ENCODE data around the gene RNF39.
A peak's percentile ranks its signal among the peaks of the same experiment; 100 is the strongest.

The RNF39 gene

DNA sequence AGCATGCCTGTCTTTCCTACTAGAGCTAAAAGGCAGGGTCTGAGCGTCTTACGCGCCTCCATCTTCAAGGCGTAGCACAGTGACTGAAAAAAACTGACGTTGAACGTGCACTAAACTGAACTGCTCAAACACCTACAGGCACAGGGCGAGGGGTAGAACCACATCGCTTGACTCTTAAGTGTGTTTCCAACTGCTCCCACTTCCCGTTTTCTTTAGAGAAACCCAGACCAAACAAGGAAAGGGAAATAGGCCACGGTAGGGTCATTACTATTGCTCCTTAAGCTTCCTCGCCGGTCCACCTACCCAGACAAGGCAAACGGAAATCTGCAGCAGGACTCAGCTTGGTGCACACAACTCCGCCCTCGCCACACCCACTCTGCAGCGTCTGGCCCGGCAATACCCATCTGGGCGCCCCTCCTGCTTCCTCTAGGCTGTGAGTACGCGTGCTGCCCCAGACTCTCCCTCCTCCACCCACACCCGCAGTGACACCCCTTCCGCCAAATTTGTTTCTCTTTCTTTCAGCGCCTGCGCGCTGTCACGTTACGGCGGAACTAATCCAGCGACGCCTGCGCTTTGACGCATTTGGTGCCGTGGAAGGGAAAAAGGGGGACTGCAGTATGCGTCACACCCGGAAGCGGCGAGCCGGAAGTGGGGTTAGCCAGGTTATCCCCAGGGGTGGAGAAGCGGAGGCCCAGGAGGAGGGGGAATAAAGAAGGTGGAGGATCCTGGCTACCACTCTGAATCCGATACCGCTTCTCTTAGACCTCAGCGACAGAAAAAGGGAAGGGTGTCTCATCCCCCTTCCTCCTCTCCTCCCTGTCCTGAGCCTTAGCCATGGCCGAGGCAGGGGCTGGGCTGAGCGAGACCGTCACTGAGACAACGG, 8.8 kb downstream of the RNF39 start, which contains the start of gene PPP1R11:
Gene PPP1R11, plus strand, starts transcription at position 622 of the 883 bp plus-strand sequence. Its CDS starts 213 bp downstream, at position 835.
- H2AFZ ChIP-seq (ENCODE audit: low read depth, low read length, severe bottlenecking) = peak within 1 kb of the TSS; percentile 85
- H3K36me3 ChIP-seq (ENCODE audit: low read length) = peaks cover 18% of the 10 kb centered on the region; the same call in 1 of the 2 replicates
- TF ChIP-seq EZH2phosphoT487 (conservative IDR thresholded peaks at IDR 0.05; ENCODE audit: low read length) = no peak
- TF ChIP-seq, protein P1, sequence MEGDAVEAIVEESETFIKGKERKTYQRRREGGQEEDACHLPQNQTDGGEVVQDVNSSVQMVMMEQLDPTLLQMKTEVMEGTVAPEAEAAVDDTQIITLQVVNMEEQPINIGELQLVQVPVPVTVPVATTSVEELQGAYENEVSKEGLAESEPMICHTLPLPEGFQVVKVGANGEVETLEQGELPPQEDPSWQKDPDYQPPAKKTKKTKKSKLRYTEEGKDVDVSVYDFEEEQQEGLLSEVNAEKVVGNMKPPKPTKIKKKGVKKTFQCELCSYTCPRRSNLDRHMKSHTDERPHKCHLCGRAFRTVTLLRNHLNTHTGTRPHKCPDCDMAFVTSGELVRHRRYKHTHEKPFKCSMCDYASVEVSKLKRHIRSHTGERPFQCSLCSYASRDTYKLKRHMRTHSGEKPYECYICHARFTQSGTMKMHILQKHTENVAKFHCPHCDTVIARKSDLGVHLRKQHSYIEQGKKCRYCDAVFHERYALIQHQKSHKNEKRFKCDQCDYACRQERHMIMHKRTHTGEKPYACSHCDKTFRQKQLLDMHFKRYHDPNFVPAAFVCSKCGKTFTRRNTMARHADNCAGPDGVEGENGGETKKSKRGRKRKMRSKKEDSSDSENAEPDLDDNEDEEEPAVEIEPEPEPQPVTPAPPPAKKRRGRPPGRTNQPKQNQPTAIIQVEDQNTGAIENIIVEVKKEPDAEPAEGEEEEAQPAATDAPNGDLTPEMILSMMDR (IDR thresholded peaks at IDR 0.05; ENCODE audit: insufficient read depth, low read length, poor library complexity, severe bottlenecking) = no peak

GRCh38 chr6:30066082-30066481, 9.5 kb downstream of the RNF39 start:
- peaks cover 29% of the 10 kb centered on the region for H3F3A ChIP-seq (ENCODE audit: insufficient read depth)
- H3K4me2 ChIP-seq (ENCODE audit: low read depth, low read length, poor library complexity, severe bottlenecking) = peak overlapping the region; percentile 87
- peaks cover 18% of the 10 kb centered on the region; the same call in 1 of the 2 replicates for H3K36me3 ChIP-seq (ENCODE audit: low read length)
- TF ChIP-seq, protein P1 (IDR thresholded peaks at IDR 0.05; ENCODE audit: insufficient read depth, low read length, poor library complexity, severe bottlenecking) = no peak
- TF ChIP-seq EZH2phosphoT487 (conservative IDR thresholded peaks at IDR 0.05; ENCODE audit: low read length) = no peak
- no peaks in the 10 kb centered on the region for H3K9me3 ChIP-seq (ENCODE audit: insufficient read depth, low read length)
- H3K27ac ChIP-seq (ENCODE audit: low read depth, low read length) = peak overlapping the region; percentile 77
- H3K27me3 ChIP-seq (ENCODE audit: low read length) = no peaks in the 10 kb centered on the region
- H3K79me2 ChIP-seq (ENCODE audit: insufficient read depth, low read length) = peaks cover 38% of the 10 kb centered on the region
- peak overlapping the region; percentile 64 for H3K9ac ChIP-seq (ENCODE audit: low read length)
- H3K4me3 ChIP-seq (ENCODE audit: insufficient read depth, low read length, poor library complexity, severe bottlenecking) = peak overlapping the region; percentile 51
- no peaks in the 10 kb centered on the region for H3K9me2 ChIP-seq (replicated peaks; ENCODE audit: insufficient read depth, low read length)
- peak overlapping the region; percentile 49 for H2AFZ ChIP-seq (ENCODE audit: low read depth, low read length, severe bottlenecking)
- H4K20me1 ChIP-seq (ENCODE audit: low read depth, low read length) = no peaks in the 10 kb centered on the region

More for the DNA sequence above, 8.8 kb downstream of the RNF39 start, which contains the start of gene PPP1R11:
- Histone ChIP-seq H3K9me2 (replicated peaks; ENCODE audit: insufficient read depth, low read length) (no peaks in the 10 kb centered on the region), H3K4me3 (ENCODE audit: insufficient read depth, low read length, poor library complexity, severe bottlenecking) (peak within 1 kb of the TSS; percentile 88), H3K9ac (ENCODE audit: low read length) (peak within 1 kb of the TSS; percentile 68), H3K4me2 (ENCODE audit: low read depth, low read length, poor library complexity, severe bottlenecking) (peak within 1 kb of the TSS; percentile 90), H3K79me2 (ENCODE audit: insufficient read depth, low read length) (peaks cover 31% of the 10 kb centered on the region), H4K20me1 (ENCODE audit: low read depth, low read length) (no peaks in the 10 kb centered on the region), H3K27me3 (ENCODE audit: low read length) (no peaks in the 10 kb centered on the region), H3K9me3 (ENCODE audit: insufficient read depth, low read length) (no peaks in the 10 kb centered on the region), H3F3A (ENCODE audit: insufficient read depth) (peaks cover 29% of the 10 kb centered on the region), H3K27ac (ENCODE audit: low read depth, low read length) (peak within 1 kb of the TSS; percentile 77)

GRCh38 chr6:30063315-30063714, 12.3 kb downstream of the RNF39 start:
- TF ChIP-seq, protein P1 (IDR thresholded peaks at IDR 0.05; ENCODE audit: insufficient read depth, low read length, poor library complexity, severe bottlenecking) = no peak
- no peak for TF ChIP-seq EZH2phosphoT487 (conservative IDR thresholded peaks at IDR 0.05; ENCODE audit: low read length)
- H3K79me2 ChIP-seq (ENCODE audit: insufficient read depth, low read length) = peaks cover 40% of the 10 kb centered on the region
- H4K20me1 ChIP-seq (ENCODE audit: low read depth, low read length) = no peaks in the 10 kb centered on the region
- H3K9me3 ChIP-seq (ENCODE audit: insufficient read depth, low read length) = no peaks in the 10 kb centered on the region
- H3K4me3 ChIP-seq (ENCODE audit: insufficient read depth, low read length, poor library complexity, severe bottlenecking) = peak overlapping the region; percentile 3
- peak overlapping the region; percentile 7; the same call in 1 of the 2 replicates for H3K9ac ChIP-seq (ENCODE audit: low read length)
- peaks cover 29% of the 10 kb centered on the region for H3F3A ChIP-seq (ENCODE audit: insufficient read depth)
- no peak overlapping the region for H2AFZ ChIP-seq (ENCODE audit: low read depth, low read length, severe bottlenecking)
- H3K27me3 ChIP-seq (ENCODE audit: low read length) = no peaks in the 10 kb centered on the region
- H3K36me3 ChIP-seq (ENCODE audit: low read length) = peaks cover 18% of the 10 kb centered on the region; the same call in 1 of the 2 replicates
- no peaks in the 10 kb centered on the region for H3K9me2 ChIP-seq (replicated peaks; ENCODE audit: insufficient read depth, low read length)
- H3K27ac ChIP-seq (ENCODE audit: low read depth, low read length) = no peak overlapping the region
- H3K4me2 ChIP-seq (ENCODE audit: low read depth, low read length, poor library complexity, severe bottlenecking) = peak overlapping the region; percentile 77
